ENCODE data around the gene FAM180B. TPM values are rescaled to one million over a fixed set of nuclear protein-coding genes. Genes with fewer than 3 reads are reported as not detected.

The FAM180B gene
- total and polyA plus RNA-seq, 2 of the 4 experiments (the other 2 are of a cell fraction), result not detected

- no peak overlapping the region; the same call in 1 of the 2 replicates for H3K23ac ChIP-seq (ENCODE audit: low read depth, low read length)
- H3K27ac ChIP-seq (ENCODE audit: insufficient read depth, low read length), result no peak overlapping the region
- no peaks in the 10 kb centered on the region for H3K9me3 ChIP-seq (ENCODE audit: control insufficient read depth, insufficient read depth, low read length)
- no peak overlapping the region for H2AK9ac ChIP-seq (replicated peaks; ENCODE audit: low read depth, low read length, poor library complexity)
- H4K8ac ChIP-seq (ENCODE audit: low read depth in 2 of 2, low read length in 2 of 2), result no peak overlapping the region
- H3K9me1 ChIP-seq (ENCODE audit: insufficient read depth, low read length), result peaks cover 17% of the 10 kb centered on the region
- TF ChIP-seq RCOR1 (IDR thresholded peaks at IDR 0.05; ENCODE audit: insufficient replicate concordance, low read length), result no peak
- TF ChIP-seq CEBPB (IDR thresholded peaks at IDR 0.05; ENCODE audit: low read depth, low read length), result no peak
- no peak for TF ChIP-seq CHD1 (IDR thresholded peaks at IDR 0.05; ENCODE audit: low read depth, low read length)
- TF ChIP-seq BHLHE40 (IDR thresholded peaks at IDR 0.05; ENCODE audit: low read depth, low read length), result no peak
- no peak for TF ChIP-seq USF2 (IDR thresholded peaks at IDR 0.05; ENCODE audit: low read depth, low read length)
- no peak for TF ChIP-seq NFE2L2 (IDR thresholded peaks at IDR 0.05; ENCODE audit: low read depth, low read length)
- no peak for TF ChIP-seq MXI1 (IDR thresholded peaks at IDR 0.05; ENCODE audit: borderline replicate concordance, low read depth, low read length)
- TF ChIP-seq RAD21 (IDR thresholded peaks at IDR 0.05; ENCODE audit: low read length), result no peak
- no peak for TF ChIP-seq SMC3 (IDR thresholded peaks at IDR 0.05; ENCODE audit: low read depth, low read length)
- no peak for TF ChIP-seq POLR2A (IDR thresholded peaks at IDR 0.05; ENCODE audit: low read depth, low read length)
- no peak for TF ChIP-seq ELK1 (IDR thresholded peaks at IDR 0.05; ENCODE audit: borderline replicate concordance, low read depth, low read length)
- TF ChIP-seq MAFK (IDR thresholded peaks at IDR 0.05; ENCODE audit: low read depth, low read length), result no peak
- no peak for TF ChIP-seq CTCF (conservative IDR thresholded peaks at IDR 0.05; ENCODE audit: low read depth, low read length)
- no peak for TF ChIP-seq RFX5 (IDR thresholded peaks at IDR 0.05; ENCODE audit: low read depth, low read length)
- no peak for TF ChIP-seq FOS (IDR thresholded peaks at IDR 0.05; ENCODE audit: low read depth, low read length)
- no TSS peak for BruUV-seq (replicated peaks)
- H2BK20ac ChIP-seq (ENCODE audit: low read depth, low read length), result no peak overlapping the region
- intact Hi-C loops (cut with micrococcal nuclease) (loop anchor here (10.0 kb wide), 1 partner anchor 52 kb away; no protein-coding TSS in a partner anchor), dilution Hi-C loops (cut with HindIII; ENCODE audit: low sequenced_read_pairs, unreplicated experiment) (no loop called here), in situ Hi-C loops (cut with MboI; ENCODE audit: low sequenced_read_pairs) (no loop called here)
- no peak overlapping the region for H2BK5ac ChIP-seq (ENCODE audit: low read depth, low read length, poor library complexity, severe bottlenecking)
- no peak overlapping the region for H2BK120ac ChIP-seq (ENCODE audit: low read depth, low read length)
- H3K14ac ChIP-seq (replicated peaks; ENCODE audit: low read depth, low read length), result no peak overlapping the region
- H4K91ac ChIP-seq (ENCODE audit: insufficient read depth, low read depth, low read length), result no peak overlapping the region
- no peak overlapping the region for H2AFZ ChIP-seq (replicated peaks; ENCODE audit: low read length, poor library complexity)
- H2BK15ac ChIP-seq (ENCODE audit: low read depth, low read length), result no peak overlapping the region
- ChIA-PET POLR2A (ENCODE audit: unreplicated experiment) (no interaction called here), CTCF (interaction anchor here (0.6 kb wide), 1 partner anchor 24 kb away, joined by 4 read pairs; no protein-coding TSS in a partner anchor)
- H2AK5ac ChIP-seq (ENCODE audit: low read depth, low read length), result no peak overlapping the region
- H3K4me3 ChIP-seq (ENCODE audit: insufficient read depth, low read depth, low read length), result no peak overlapping the region
- H3K36me3 ChIP-seq (ENCODE audit: control insufficient read depth, insufficient read depth, low read length), result no peaks in the 10 kb centered on the region; the same call in 1 of the 2 replicates
- no peak overlapping the region for H3K4ac ChIP-seq (ENCODE audit: low read depth, low read length)
- no peak overlapping the region for H4K5ac ChIP-seq (ENCODE audit: low read depth, low read length)
- H3K18ac ChIP-seq (ENCODE audit: low read depth, low read length), result no peak overlapping the region
- no peak for ATAC-seq (ENCODE audit: low read depth)
- H4K20me1 ChIP-seq (ENCODE audit: insufficient read depth, low read length), result peaks cover 97% of the 10 kb centered on the region
- H3K27me3 ChIP-seq (ENCODE audit: control insufficient read depth, insufficient read depth, low read length), result no peaks in the 10 kb centered on the region
- H3K79me1 ChIP-seq (ENCODE audit: low read depth in 1 of 2, low read length in 2 of 2), result peaks cover 11 to 71% of the 10 kb centered on the region in 2 experiments
- no peak overlapping the region for H3K4me2 ChIP-seq (ENCODE audit: low read depth, low read length)
- DNase-seq, result no peak
- 80% methylated on average over 1 of the region's 3 CpGs; no CpG with 5 or more reads in 1 of the 2 experiments for WGBS, 2 experiments (ENCODE audit: extremely low coverage in 2 of 2, insufficient read length in 1 of 2)
- peaks cover 23% of the 10 kb centered on the region for H3K4me1 ChIP-seq (ENCODE audit: control insufficient read depth, insufficient read depth, low read length)
- H3K9ac ChIP-seq (ENCODE audit: low read depth, low read length), result no peak overlapping the region
- H3K56ac ChIP-seq (ENCODE audit: extremely low read depth, insufficient read depth, low read length), result no peak overlapping the region
These were observed 49.6 kb upstream of the FAM180B start for GRCh38 chr11:47536915-47537314.
